Right lobe of liver (tissue), 6 donors: ENCODE data around the gene FIGN. TPM values are rescaled to one million over a fixed set of nuclear protein-coding genes. Genes with fewer than 3 reads are reported as not detected.

Source experiments
- ATAC-seq, 4 donors: fragments of 200-7000 bp; cut with Tn5 transposase; one replicate each; pipeline ENCODE4 v1.9.1; 2020; ENCODE audit warnings: mild to moderate bottlenecking in 4 of 4, moderate library complexity in 4 of 4
- DNase-seq, 3 donors: peaks; one replicate each; pipeline ENCODE4 v3.0.0-alpha.2; 2020
- H3K27ac ChIP-seq, 3 donors: fragments of 200-600 bp; one replicate each; pipeline ENCODE4 v1.8.0; 2022
- H3K27me3 ChIP-seq, 2 donors: fragments of 200-600 bp; one replicate each; pipeline ENCODE4 v1.8.0; 2022
- H3K36me3 ChIP-seq, 4 donors: fragments of 200-600 bp; sonication (generic) in 1 of 4; one replicate each; pipeline versions ENCODE4 v1.5.1 to v1.8.0; 2017 to 2022; ENCODE audit warnings: control low read depth in 1 of 4
- H3K4me1 ChIP-seq, 4 donors: fragments of 200-600 bp; sonication (generic) in 1 of 4; one replicate each; pipeline versions ENCODE4 v1.5.1 to v1.8.0; 2017 to 2022; ENCODE audit warnings: control low read depth in 1 of 4
- H3K4me3 ChIP-seq, 3 donors: fragments of 200-600 bp; one replicate each; pipeline ENCODE4 v1.8.0; 2022
- H3K9me3 ChIP-seq, 4 donors: fragments of 200-600 bp; sonication (generic) in 1 of 4; one replicate each; pipeline versions ENCODE4 v1.5.1 to v1.8.0; 2017 to 2022; ENCODE audit warnings: control low read depth in 1 of 4
- CTCF ChIP-seq, 4 donors: fragments of 200-600 bp in 3 of 4; fragments of 450-650 bp in 1 of 4; IDR thresholded peaks; one replicate each; pipeline versions ENCODE4 v1.5.1 to v1.8.0; 2016 to 2022; ENCODE audit warnings: antibody characterized with exemption in 4 of 4, mild to moderate bottlenecking in 2 of 4
- POLR2A ChIP-seq: fragments of 450-650 bp; IDR thresholded peaks from one replicate; pipeline ENCODE4 v1.6.1; 2017; ENCODE audit warnings: antibody characterized with exemption, mild to moderate bottlenecking
- WGBS: methylation state at CpG from one replicate; pipeline ENCODE4 v1.1.6; 2018; ENCODE audit warnings: low coverage, low lambda C conversion rate; ENCODE audit not compliant: insufficient coverage; ENCODE audit errors: missing lambda C conversion rate; 5-methylcytosine and 5-hydroxymethylcytosine counted together
- intact Hi-C, 2 donors: fragments of 100-400 bp; cut with DNase I; formaldehyde crosslinking; loops; one replicate each; pipeline versions ENCODE4 v1.11.2 to v1.14.1; 2022
- total RNA-seq, 6 experiments: library from RNA; depleted of rRNA in 2 of 6; stranded (reverse); fragments of >200 nt in 2 of 6; fragmentation: NEBNext Ultra II Directional in 3 of 6; extraction: Animal tissue kit (Norgen Biotek cat#: 25700) in 3 of 6; gene quantifications; one replicate each; pipeline versions ENCODE4 v1.1.0 to v1.2.4, GENCODE V29; 2016 to 2023
- donor health status: DM: no; HTN: yes; CAD: no.
- donor health status: DM: no; HTN: no; CAD: no.
- donor health status: DM: no; HTN: no; CAD: no.
- donor health status: DM: no; HTN: yes; CAD: no.
- donor health status: DM: no; HTN: yes; CAD: no.

The FIGN gene
- total RNA-seq, 6 experiments from 2014 or later: 2.8 to 9.2 (median 5.1) TPM

GRCh38 chr2:163673522-163673921 lies 62.3 kb downstream of the FIGN start:
- intact Hi-C loops: no loop called here
- TF ChIP-seq CTCF (IDR thresholded peaks at IDR 0.05) (no peak), POLR2A (no peak)
- Histone ChIP-seq H3K4me3 (no peak overlapping the region), H3K9me3 (no peaks in the 10 kb centered on the region), H3K27me3 (no peaks in the 10 kb centered on the region), H3K4me1 (no peaks in the 10 kb centered on the region), H3K36me3 (no peaks in the 10 kb centered on the region), H3K27ac (no peak overlapping the region)
- ATAC-seq (no peak), DNase-seq (no peak)
- 77% methylated on average over 2 of the region's 2 CpGs for WGBS

- no peaks in the 10 kb centered on the region for H3K36me3 ChIP-seq
- no peak for DNase-seq
- no peak overlapping the region for H3K4me3 ChIP-seq
- no peaks in the 10 kb centered on the region for H3K9me3 ChIP-seq
- peaks cover 0 to 5% (median 2%) of the 10 kb centered on the region in 4 donors for H3K4me1 ChIP-seq
- H3K27me3 ChIP-seq: no peaks in the 10 kb centered on the region
- WGBS: 67% methylated on average over 3 of the region's 3 CpGs
- no peak overlapping the region for H3K27ac ChIP-seq
- intact Hi-C loops: no loop called here
- TF ChIP-seq CTCF (IDR thresholded peaks at IDR 0.05) (no peak), POLR2A (no peak)
- ATAC-seq: no peak
Measured at GRCh38 chr2:163670929-163671328, 64.9 kb downstream of the FIGN start.

- Histone ChIP-seq H3K9me3 (no peaks in the 10 kb centered on the region), H3K4me3 (no peak overlapping the region), H3K27ac (no peak overlapping the region), H3K36me3 (no peaks in the 10 kb centered on the region), H3K27me3 (no peaks in the 10 kb centered on the region), H3K4me1 (peaks cover 0 to 5% (median 5%) of the 10 kb centered on the region in 4 donors)
- TF ChIP-seq POLR2A (no peak), CTCF (IDR thresholded peaks at IDR 0.05) (no peak)
- intact Hi-C loops: no loop called here
- ATAC-seq (no peak), DNase-seq (no peak)
- WGBS: 37% methylated on average over 2 of the region's 2 CpGs
Measured at GRCh38 chr2:163669506-163669905, 66.3 kb downstream of the FIGN start.

GRCh38 chr2:163667064-163667887 lies 68.5 kb downstream of the FIGN start:
- H3K4me3 ChIP-seq: no peak overlapping the region
- H3K4me1 ChIP-seq: peaks cover 0 to 6% (median 5%) of the 10 kb centered on the region in 4 donors
- no peaks in the 10 kb centered on the region for H3K27me3 ChIP-seq
- no peaks in the 10 kb centered on the region for H3K36me3 ChIP-seq
- peak; percentile 75 to 97 (median 82) for ATAC-seq
- no peaks in the 10 kb centered on the region for H3K9me3 ChIP-seq
- no peak overlapping the region for H3K27ac ChIP-seq
- no peak for DNase-seq
- intact Hi-C loops: no loop called here
- 43% methylated on average over 4 of the region's 4 CpGs for WGBS
- TF ChIP-seq CTCF (IDR thresholded peaks at IDR 0.05): no peak
- no peak for TF ChIP-seq POLR2A
